Measurements from ENCODE around the gene CARD14. TPM values are rescaled to one million over a fixed set of nuclear protein-coding genes. Genes with fewer than 3 reads are reported as not detected.

The CARD14 gene
- total RNA-seq, 1 experiment from 2014 or later: 0.24 TPM

Other genes with a start within 250 kb of the CARD14 start
- gene TBC1D16, start 134.2 kb upstream of the CARD14 start, total RNA-seq (2021): 82.7 and 85.8 TPM in 2 replicates
- 7.8 and 8.9 TPM in 2 replicates for gene CCDC40, start 133.4 kb upstream of the CARD14 start, total RNA-seq (2021)
- gene GAA, start 68.4 kb upstream of the CARD14 start, total RNA-seq (2021): 28.9 and 30.3 TPM in 2 replicates
- 162 and 168 TPM in 2 replicates for gene EIF4A3, start 22.9 kb upstream of the CARD14 start, total RNA-seq (2021)
- gene SGSH, start 50.3 kb downstream of the CARD14 start, total RNA-seq (2021): 19.8 and 21.6 TPM in 2 replicates
- gene SLC26A11, start 50.4 kb downstream of the CARD14 start, total RNA-seq (2021): 24.0 and 26.5 TPM in 2 replicates
- gene RNF213, start 90.8 kb downstream of the CARD14 start, total RNA-seq (2021): 32.5 and 34.3 TPM in 2 replicates
- 14.8 and 17.1 TPM in 2 replicates for gene ENDOV, start 245.1 kb downstream of the CARD14 start, total RNA-seq (2021)